Suppressor macrophage treated with lipopolysaccharide for 4 hours (primary cell): ENCODE data around the gene MESP2.
A peak's percentile ranks its signal among the peaks of the same experiment; 100 is the strongest.

Experiments used
- DNase-seq: peaks from one replicate; pipeline ENCODE4 v3.0.0-alpha.2; 2020

MESP2 gene

DNA sequence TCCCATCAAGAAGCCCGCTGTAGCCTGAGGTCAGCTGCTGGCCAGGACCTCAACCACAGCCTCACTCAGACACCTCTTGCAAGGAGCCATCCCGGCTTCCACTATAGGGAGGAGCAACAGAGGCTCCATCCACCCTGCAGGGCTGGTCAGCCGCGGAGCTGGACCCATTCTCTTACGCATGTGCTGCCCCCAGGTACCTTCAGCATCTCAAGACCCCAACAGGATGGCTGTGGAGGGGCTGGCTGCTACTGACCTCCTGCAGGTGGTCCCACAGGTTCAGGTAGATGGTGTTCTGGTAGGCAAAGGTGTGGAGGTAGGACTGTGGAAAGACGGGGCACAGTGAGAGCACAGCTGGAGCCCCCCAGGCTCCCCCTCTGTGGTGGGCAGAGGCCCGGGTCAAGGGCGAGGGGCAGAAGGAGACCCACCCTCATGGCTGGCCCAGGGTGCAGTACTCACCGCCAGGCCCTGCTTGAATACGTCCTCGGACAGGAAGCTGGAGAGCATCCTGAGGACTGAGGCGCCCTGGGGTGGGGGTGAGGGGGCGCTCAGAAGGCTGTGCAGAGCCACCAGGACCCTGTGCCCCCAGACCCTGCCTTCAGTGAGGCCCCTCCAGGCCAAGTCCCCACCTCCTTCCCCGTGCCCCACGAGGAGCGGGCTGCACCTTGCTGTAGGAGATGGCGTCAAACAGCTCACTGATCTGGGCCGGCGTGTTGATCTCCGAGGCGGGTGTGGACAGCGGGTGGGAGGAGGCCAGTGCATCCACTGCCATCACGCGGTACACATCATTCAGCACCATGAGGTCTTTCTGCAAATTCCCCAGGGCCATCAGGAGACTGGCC is 27.1 kb downstream of the MESP2 start:
- no peak for DNase-seq

DNA sequence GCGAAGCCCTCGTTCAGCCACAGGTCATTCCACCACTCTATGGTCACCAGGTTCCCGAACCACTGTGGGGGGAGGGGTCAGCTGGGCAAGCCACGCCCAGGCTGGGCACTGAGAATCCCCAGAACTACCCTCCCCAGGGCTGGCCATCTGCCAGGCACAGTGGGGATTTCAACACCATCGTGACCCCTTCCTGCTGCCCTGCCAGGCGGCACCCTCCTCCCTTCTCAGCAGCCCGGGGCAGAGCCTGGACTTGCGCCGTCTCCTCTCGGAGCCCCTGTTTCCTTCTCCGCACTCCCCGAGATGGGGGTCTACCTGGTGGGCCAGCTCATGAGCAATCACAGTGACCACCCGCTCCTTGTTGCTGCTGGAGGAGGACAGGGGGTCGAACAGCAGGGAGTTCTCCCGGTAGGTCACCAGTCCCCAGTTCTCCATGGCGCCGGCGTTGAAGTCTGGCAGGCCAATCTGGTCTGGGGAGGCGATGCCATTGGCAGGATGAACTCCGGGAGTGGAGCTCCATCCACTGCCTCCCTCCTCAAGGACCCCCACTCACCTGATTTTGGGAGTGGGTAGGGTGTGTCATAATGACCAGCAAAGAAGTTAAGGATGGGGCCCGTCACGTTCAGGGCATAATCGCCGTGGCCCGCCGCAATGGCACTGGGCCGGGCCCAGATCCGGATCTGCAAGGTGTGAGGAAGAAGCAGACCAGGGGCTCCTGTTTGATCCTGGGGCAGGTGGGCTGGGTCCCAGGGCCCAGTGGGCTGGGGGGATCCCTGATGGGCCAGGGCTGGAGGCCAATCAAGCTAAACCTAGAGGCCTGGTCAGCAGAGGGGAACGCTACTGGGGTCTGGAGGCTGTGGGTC is 28.0 kb downstream of the MESP2 start:
- peak; percentile 46 for DNase-seq

DNA sequence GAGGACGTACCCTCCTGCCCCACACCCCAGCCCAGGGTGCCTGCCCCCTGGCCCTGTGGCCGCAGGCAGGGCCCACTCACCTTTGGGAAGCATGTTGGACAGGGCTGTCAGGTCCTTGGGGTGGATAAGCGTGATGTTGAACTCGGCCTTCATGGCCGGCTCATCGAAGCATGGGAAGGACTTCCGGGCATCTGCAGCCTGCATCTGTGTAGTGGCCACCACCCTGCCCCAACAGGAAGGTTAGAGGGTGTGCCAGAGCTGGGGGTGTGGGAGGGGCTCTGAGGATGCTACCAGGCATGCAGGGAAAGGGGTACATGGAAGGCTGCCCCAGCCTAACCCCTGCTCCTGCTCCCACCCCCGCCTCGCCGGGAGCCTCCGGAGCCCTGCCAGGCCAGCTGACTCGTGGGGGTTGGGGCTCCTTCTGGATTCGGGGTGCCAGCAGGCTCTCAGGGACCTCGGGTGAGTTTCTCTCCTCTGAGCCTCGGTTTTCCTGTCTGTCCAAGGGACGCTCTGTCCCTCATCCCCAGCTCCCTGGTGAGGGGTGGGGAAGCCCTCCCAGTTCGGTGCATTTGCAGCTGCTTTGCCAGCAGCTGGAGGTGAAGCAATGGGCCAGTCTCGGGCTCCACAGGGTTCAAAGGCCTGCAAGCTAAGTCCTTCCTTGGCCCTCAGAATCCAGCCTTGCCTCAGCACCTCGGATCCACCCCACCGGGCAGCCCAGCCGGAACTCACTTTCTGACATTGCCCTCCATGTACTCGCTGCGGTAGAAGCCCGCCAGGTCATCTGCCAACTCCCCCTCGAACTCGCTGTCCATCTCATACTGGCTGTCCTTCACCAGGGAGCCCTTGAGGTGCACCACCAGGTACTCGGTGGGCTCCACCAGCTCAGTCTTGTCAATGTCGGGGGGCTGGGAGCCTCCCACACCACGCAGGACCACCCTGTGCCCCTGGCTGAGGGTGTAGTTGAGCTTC is 29.4 kb downstream of the MESP2 start:
- DNase-seq = no peak

DNA sequence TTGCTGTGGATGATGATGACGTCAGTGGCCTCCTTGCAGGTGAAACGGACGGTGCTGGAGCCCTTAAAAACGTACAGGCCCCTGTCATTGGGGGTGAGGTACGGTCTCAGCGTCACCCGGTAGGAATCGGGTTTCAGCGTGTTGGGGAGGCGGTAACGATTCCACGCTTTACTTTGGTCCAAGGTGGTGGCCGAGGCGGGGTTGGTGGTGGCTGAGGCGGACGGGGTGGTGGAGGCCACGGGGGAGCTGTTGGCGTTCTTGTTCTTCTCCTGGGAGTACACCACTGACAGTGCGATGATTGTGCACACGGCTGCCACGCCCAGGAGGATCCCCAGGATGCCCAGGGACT is 30.1 kb downstream of the MESP2 start:
- DNase-seq = no peak

DNA sequence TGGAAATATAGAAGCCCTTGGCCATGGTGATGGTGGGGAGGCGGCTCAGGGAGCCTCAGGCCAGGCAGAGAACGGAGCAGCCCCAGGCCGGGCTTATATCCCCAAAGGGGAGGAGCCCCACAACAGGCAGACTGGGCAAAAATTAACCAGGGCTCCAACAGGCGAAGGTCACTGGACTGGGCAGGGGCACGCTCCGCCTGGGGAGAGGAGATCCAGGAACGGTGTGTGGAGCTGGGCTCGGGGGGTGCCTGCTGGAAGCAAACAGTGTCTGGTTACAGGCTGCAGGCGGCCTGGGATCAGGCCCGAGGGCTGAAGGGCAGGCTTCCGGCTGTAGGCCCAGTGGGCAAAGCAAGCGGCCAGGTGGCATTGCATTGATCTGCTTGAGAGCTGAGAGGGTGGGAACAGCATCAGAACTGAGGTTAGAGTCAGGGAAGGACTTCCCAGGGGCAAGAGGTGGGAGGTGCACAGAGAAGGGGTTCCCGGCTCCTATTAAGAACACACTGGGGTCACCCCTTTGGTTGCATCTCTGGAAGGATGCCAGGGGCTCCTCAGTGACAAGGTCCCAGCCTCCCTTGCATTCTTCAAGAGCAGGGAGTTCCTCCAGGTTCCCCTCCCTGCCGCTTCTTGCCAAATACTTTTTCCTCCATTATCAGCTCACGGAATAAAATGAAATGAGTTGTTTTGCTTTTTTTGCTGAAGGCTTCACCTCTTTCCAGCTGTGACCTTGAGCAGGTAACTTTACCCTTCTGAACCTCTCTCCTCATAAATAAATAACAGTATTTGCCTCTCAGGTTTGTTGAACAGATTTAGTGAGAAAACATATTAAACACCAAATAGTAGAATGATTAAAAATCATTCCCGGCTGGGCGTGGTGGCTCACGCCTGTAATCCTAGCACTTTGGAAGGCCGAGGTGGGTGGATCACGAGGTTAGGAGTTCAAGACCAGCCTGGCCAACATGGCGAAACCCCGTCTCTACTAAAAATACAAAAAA is 30.7 kb downstream of the MESP2 start:
- DNase-seq = no peak

DNA sequence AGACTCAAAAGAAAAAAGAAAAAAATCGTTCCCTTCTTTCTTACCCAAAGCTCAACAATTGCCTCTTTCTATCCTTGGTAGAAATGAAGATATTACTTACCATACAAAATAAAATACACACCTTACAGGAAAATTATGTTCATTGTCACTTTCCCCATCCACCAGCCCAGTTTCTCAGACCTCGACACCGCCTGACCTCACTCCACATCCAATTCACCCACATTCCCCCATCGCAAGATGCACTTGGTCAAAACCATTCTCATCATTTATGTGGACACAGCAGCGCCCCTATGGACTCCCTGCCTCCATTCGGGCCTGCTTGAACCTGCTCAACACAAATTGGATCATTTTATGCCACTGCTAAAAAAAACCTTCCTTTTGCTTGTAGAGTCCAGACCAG is 31.6 kb downstream of the MESP2 start:
- no peak for DNase-seq

DNA sequence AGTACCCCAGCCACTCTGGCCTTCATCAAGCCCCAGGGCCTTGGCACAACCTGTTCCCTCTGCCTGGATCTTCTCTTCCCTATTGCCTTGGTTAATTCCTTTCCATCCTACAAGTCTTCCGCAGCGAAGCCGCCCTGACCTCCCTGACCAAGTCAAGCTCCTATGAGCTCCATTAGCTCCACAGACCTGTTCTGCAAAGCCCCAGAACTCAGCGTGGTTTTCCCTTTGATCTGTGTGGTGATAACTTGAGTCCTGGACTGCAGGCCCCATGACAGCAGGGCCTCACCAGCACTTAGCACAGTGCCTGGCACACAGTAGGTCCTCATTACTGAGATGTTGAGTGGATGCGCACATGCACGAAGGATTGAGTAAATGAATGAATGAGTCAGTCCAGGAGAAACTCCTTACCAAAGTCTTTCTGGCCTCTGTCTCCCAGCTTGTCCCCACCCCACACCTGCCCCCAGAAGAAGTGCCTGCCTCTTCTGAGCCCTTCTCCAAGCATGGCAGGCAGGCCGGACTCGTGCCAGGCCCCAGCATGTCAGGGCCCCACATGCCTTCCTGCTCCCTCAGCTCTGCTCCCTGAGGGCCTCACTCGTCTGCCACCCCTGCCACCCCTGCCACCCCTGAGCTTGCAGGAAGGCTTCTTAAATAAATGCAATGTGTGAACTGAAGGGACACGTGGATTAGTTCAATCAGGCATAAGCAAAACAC is 32.2 kb downstream of the MESP2 start:
- no peak for DNase-seq

DNA sequence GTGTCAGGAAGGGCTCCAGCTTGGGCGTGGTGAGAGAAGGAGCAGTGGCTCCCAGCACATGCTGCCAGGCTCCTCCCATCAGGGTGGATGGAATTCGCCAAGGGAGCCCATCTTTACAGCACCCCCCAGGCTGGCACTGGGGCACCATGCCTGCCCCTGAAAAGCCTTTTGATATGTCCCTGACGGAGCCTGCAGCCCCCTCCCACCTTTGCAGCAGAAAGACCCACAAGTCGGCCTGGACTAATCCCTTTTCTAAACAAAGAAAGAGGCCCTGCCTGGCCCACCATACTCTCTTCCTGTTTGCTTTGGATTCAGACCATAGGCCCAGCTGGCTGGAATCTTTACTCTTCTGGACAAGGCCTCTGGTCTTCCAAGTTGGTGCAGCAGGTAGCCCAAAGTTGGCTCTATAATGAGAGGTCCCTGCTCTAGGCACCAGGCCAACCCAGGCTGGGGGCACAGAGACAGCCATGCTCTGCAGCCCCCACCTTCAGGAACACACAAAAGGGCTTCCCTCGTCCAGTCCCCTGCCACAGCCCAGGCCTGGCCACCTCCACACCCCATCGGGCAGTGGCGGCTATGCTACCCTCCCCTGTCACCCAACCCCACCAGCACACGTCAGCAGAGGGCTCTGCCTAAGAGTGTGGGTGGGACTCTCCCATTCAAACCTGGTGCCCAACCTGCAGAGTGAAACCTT is 33.1 kb downstream of the MESP2 start:
- DNase-seq = no peak

DNA sequence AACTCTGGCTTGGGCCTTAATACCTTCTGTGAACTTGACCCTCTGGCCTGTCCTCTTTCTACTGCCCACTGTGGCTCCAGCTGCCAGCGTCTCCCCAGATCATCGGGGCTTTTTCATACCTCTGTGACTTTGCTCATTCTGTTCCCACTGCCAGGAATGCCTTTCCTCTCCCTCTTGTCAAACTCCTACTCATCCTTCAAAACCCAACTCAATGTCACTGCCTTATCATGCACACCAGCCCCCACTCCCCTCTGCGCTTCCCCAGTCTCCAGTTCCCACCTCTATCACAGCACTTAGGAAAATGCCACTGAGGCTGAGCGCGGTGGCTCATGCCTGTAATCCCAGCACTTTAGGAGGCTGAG is 33.6 kb downstream of the MESP2 start:
- DNase-seq = no peak

DNA sequence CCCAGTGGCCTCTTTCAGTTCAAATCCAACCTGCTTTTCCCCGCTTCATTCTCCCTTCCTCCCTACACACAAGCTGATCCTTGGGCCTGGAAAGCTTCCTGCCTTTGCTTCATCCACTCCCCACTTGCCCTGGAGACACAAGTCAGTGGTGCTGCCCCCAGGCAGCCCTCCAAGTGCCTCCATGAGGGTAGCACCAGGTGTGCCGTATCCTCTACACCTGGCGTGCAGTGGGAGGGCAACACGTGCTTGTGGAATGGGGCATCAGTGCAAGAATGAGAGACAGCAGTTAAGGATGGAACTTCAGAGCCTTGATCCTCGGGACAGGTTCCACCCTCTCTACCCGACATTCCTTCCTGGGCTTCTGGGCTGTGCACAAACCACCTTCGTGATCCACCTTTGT is 34.7 kb downstream of the MESP2 start:
- no peak for DNase-seq

DNA sequence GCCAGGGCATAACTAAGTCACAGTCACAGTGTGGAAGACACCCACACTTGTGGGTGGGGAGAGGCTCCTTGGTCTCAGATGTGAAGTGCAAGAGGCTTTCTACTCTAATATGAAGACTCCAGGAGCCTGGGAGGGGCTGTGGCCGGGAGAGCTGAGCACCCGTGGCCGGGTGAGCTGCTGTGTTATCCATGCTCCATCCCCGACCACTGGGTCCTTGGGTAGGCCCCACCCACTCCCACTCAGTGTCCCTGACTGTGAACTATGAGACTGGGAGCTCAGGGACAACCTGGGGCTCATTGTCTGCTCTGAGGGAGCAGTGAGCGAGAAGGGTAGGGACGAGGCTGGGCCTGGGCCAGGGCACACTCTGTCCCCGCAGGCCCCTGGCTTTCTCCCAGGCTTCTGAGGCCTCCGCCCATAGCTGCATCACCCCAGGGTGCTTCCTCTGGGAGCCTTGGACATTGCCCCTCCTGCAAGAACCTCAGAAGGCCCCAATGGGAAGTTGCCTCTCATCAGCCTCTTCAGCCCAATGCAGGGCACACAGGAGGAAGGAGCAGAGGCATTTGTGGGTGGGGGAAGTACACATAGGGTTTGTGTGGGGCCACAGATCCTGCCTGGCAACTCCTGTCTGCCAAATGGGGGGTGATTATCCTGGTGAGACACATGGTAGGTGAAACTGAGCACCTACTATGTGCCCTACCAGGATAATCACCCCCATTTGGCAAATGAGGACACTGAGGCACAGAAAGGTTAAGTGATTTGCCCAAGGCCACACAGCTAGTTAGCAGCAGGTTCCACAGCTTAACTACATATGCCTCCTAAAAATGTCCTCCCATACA is 36.1 kb downstream of the MESP2 start:
- peak; percentile 87 for DNase-seq

DNA sequence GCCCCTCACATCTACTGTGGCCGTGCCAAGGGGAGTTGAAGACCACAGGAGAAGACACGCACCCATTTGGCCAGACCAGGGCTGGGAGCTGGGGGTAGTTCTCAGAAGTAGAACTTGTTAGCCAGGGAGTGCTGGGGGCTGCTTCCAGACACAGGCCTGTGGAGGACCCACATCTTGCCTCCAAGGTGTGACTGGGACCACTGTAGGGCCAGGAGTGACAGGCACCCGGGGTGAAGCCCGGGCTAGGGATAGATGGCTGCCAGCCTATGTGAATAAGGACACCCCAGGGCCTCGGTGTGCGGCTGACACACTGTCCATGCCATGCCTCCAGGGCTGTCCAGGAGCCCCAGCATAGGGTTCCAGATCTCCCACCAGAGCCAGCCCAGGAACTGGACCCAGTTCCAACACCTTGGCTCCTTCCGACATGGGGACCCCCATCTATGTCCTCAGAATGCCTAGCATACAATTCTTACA is 36.8 kb downstream of the MESP2 start:
- no peak for DNase-seq

DNA sequence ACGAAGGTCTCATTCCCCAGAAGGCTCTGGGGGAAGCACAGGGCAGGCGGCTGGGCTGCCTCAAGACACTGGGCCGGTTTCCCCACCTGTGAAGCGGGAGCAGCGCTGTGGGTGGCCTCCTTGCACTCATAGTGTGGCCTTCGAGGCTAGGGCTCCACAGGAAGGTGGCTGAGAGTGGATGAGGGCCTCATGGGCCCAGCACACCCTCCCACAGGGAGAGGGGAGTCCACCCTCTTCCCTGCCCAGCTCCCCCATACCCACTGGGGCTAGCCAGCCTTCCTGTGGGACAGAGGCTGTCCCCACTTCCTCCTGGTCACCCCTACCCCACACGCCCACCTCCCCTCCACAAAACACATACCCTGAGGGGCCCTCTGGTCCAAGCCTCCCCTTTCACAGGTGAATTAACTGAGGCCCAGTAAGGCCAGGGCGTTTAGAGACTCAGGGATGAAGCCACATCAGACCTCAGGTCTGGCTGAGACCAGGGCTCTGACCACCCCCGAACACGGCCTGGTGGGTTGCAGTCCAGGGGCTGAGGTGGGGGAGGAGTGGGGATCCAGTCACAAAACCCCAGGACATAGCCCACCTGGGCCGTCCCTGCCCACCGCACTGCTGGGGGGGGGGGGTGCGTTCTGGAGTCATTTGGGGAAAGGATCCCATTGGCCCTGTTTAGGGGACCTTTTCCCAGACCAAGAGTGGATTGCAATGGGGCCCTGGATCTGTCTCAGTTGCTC is 37.4 kb downstream of the MESP2 start:
- DNase-seq = no peak

DNA sequence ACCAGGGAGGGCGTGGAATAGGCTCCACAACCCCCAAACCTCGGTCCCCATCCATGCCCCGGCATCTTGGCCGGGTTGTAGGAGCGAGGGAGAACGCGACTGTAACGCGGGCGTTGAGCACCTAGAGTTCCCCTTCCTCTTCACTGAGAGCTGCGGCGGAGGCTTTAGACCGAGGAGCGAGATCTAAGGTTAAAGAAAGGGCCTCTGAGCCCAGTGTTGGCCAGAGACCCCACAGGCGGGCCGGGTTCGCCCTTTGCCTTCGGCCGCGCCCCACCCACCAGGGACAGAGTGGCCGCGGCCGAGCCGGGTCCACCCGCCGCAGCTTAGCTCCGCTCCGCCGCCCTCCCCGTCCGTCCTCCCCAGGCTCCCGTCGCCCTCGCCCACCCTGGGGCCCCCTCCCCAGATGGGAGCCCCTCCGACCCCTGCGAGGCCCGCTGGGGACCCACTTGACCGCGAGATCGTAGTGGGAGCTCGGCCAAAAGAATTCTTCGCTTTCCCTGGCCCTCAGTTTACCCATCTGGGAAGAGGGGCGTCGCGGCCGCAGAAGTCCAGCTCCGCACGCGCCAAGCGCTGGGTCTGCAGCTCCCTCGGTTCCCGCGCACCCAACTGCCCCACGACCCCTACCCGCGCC is 38.1 kb downstream of the MESP2 start:
- peak; percentile 62 for DNase-seq

DNA sequence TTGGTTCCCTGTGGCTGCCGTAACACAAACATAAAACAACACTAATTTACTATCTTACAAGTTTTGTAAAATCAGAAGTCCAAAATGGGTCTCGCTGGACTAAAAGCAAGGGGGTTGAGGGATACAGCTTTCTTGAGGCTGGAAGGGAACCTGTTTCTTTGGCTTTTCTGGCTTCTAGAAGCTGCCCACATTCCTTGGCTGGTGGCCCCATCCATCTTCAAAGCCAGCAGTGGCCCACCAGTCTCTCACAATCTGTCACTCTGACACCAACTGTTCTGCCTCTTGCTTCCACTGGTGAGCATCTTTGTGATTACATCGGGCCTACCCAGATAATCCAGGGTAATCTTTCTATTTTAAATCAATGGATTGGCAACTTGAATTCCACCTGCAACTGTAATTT is 39.6 kb downstream of the MESP2 start:
- no peak for DNase-seq

DNA sequence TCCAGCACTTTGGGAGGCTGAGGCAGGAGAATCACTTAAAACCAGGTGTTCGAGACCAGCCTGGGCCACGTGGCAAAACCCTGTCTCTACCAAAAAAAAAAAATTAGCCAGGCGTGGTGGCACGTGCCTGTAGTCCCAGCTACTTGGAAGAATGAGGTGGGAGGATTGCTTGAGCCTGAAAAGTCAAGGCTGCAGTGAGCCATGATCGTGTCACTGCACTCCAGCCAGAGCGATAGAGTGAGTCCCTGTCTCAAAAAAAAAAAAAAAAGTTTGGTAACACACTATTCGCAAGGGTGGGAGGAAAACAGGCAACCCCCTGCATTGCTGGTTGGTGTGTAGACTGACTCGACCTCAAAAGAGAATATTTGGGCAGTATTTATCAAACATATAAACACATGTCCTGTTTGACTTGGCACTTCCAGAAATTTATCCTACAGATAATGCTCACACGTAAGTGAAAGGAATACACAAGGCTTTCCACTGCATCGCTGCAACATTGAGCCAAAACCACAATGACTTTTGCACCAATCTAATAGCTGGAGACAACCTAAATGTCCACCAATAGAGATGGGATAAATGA is 41.7 kb downstream of the MESP2 start:
- no peak for DNase-seq

DNA sequence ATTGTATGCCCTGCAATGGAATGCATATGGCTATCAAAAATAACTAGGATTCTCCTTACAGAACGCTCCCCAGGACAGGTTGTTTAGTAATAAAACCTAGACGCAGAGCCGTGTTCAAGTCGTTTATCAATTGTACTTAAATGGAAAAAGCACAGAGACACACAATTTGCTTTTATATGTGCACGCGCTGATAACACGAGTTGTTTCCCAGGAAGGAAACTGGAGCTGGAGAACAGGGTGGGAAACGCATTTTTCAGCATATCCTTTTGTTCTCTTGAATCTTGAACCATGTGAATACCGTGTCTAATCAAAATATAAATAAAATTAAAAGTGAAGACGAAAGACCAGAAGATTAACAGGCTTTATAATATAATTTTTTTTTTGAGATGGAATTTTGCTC is 42.2 kb downstream of the MESP2 start:
- no peak for DNase-seq
